Activated naive CD4-positive, alpha-beta T cell treated with Interleukin-2 at 50 U/mL for 16 hours (primary cell): Measurements from ENCODE around the gene NBEA.

Source experiments
- DNase-seq: peaks from one replicate; pipeline ENCODE4 v3.0.0-alpha.2; 2020

Gene NBEA

DNA sequence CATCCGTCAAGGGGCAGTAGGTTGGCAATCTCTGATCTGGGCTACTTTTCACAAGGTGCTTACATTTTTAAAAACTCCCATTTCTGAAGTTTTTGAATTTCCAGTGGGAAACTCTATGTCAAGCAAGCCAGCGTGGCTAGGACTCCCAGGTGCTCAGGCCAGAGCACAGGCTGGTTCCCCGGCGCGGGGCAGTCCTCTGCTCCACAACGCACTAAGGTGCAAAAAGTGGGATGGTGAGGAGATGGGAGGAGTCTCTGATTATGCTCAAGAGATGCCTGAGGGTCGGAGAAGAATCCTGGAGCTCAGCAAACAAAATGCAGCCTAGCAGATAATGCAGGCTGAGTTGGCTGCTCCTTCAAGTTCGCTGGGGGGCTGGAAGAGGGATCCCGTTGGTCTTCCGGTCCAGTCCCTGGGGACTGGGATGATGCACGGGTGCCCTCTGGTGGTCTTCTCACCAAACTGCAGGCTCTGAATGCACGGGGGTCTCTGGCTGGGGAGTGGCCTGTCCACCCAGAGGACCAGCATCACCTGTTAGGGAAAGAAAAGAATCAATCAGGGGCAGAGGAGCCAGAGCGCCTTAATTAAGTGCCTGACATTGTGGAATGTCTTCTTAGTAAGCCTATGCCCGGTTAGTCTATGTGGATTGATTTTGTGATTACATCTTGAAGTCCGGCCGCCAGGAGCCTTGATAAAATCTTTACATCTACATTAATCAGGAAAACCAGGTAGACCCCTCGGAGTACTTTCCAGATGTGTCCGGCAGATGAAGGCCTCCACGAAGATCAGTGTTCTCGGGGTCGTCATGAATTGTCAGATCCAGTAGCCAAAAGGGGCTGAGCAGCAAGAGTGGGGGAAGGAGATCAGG, 778.9 kb downstream of the NBEA start:
- peak; percentile 5 for DNase-seq
